Nephron progenitor cell (in vitro differentiated cells): ENCODE data around the gene ADGRD2.

Source experiments
- DNase-seq: peaks from one replicate; pipeline ENCODE4 v3.0.0; 2021
- H3K27ac Mint-ChIP-seq: 2 replicates; pipeline ENCODE4 v1.8.0; 2021; ENCODE audit warnings: mild to moderate bottlenecking, moderate library complexity, mixed read lengths
- H3K27me3 Mint-ChIP-seq: 2 replicates; pipeline ENCODE4 v1.8.0; 2021; ENCODE audit warnings: mild to moderate bottlenecking, low read depth, mixed read lengths; ENCODE audit not compliant: poor library complexity
- H3K36me3 Mint-ChIP-seq: 2 replicates; pipeline ENCODE4 v1.8.0; 2021; ENCODE audit warnings: low read depth, mixed read lengths
- H3K4me1 Mint-ChIP-seq: 2 replicates; pipeline ENCODE4 v1.8.0; 2021; ENCODE audit warnings: mixed read lengths
- H3K4me3 Mint-ChIP-seq: 2 replicates; pipeline ENCODE4 v1.8.0; 2021; ENCODE audit warnings: mild to moderate bottlenecking, moderate library complexity, mixed read lengths
- H3K9me3 Mint-ChIP-seq: 2 replicates; pipeline ENCODE4 v1.8.0; 2021; ENCODE audit warnings: mild to moderate bottlenecking, moderate library complexity, mixed read lengths
- TF ChIP-seq, protein P1 (sequence below): fragments of 200-600 bp; sonication (generic); IDR thresholded peaks from 2 replicates; pipeline ENCODE4 v1.5.0; 2021; ENCODE audit warnings: antibody characterized with exemption

The ADGRD2 gene

GRCh38 chr9:124428751-124429529 lies 21.3 kb upstream of the ADGRD2 start:
- Mint-ChIP-seq H3K4me3 (no peak overlapping the region), H3K27ac (no peak overlapping the region), H3K4me1 (peaks cover under 1% of the 10 kb centered on the region), H3K9me3 (no peaks in the 10 kb centered on the region), H3K36me3 (no peaks in the 10 kb centered on the region), H3K27me3 (peaks cover 24% of the 10 kb centered on the region)
- TF ChIP-seq, protein P1, sequence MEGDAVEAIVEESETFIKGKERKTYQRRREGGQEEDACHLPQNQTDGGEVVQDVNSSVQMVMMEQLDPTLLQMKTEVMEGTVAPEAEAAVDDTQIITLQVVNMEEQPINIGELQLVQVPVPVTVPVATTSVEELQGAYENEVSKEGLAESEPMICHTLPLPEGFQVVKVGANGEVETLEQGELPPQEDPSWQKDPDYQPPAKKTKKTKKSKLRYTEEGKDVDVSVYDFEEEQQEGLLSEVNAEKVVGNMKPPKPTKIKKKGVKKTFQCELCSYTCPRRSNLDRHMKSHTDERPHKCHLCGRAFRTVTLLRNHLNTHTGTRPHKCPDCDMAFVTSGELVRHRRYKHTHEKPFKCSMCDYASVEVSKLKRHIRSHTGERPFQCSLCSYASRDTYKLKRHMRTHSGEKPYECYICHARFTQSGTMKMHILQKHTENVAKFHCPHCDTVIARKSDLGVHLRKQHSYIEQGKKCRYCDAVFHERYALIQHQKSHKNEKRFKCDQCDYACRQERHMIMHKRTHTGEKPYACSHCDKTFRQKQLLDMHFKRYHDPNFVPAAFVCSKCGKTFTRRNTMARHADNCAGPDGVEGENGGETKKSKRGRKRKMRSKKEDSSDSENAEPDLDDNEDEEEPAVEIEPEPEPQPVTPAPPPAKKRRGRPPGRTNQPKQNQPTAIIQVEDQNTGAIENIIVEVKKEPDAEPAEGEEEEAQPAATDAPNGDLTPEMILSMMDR: no peak
- DNase-seq: no peak

- TF ChIP-seq, protein P1: no peak
- no peak for DNase-seq
- H3K9me3 Mint-ChIP-seq: no peaks in the 10 kb centered on the region
- no peaks in the 10 kb centered on the region for H3K36me3 Mint-ChIP-seq
- H3K4me1 Mint-ChIP-seq: no peaks in the 10 kb centered on the region
- no peak overlapping the region for H3K27ac Mint-ChIP-seq
- no peak overlapping the region for H3K4me3 Mint-ChIP-seq
- H3K27me3 Mint-ChIP-seq: peaks cover 25% of the 10 kb centered on the region
Measured at GRCh38 chr9:124429530-124429867, 20.8 kb upstream of the ADGRD2 start.

GRCh38 chr9:124436320-124436719 lies 13.9 kb upstream of the ADGRD2 start:
- TF ChIP-seq, protein P1: no peak
- no peak overlapping the region for H3K4me3 Mint-ChIP-seq
- no peak overlapping the region for H3K27ac Mint-ChIP-seq
- H3K27me3 Mint-ChIP-seq: peaks cover 41% of the 10 kb centered on the region
- no peaks in the 10 kb centered on the region for H3K4me1 Mint-ChIP-seq
- no peak for DNase-seq
- H3K36me3 Mint-ChIP-seq: no peaks in the 10 kb centered on the region
- H3K9me3 Mint-ChIP-seq: no peaks in the 10 kb centered on the region

GRCh38 chr9:124437086-124437485 lies 13.2 kb upstream of the ADGRD2 start:
- Mint-ChIP-seq H3K36me3 (no peaks in the 10 kb centered on the region), H3K27ac (no peak overlapping the region), H3K4me1 (no peaks in the 10 kb centered on the region), H3K9me3 (no peaks in the 10 kb centered on the region), H3K4me3 (no peak overlapping the region), H3K27me3 (peaks cover 40% of the 10 kb centered on the region)
- no peak for DNase-seq
- TF ChIP-seq, protein P1: no peak

GRCh38 chr9:124438091-124438490 lies 12.2 kb upstream of the ADGRD2 start:
- peaks cover 36% of the 10 kb centered on the region for H3K27me3 Mint-ChIP-seq
- no peak overlapping the region for H3K27ac Mint-ChIP-seq
- no peaks in the 10 kb centered on the region for H3K36me3 Mint-ChIP-seq
- H3K4me3 Mint-ChIP-seq: no peak overlapping the region
- no peaks in the 10 kb centered on the region for H3K4me1 Mint-ChIP-seq
- TF ChIP-seq, protein P1: no peak
- DNase-seq: no peak
- no peaks in the 10 kb centered on the region for H3K9me3 Mint-ChIP-seq

DNA sequence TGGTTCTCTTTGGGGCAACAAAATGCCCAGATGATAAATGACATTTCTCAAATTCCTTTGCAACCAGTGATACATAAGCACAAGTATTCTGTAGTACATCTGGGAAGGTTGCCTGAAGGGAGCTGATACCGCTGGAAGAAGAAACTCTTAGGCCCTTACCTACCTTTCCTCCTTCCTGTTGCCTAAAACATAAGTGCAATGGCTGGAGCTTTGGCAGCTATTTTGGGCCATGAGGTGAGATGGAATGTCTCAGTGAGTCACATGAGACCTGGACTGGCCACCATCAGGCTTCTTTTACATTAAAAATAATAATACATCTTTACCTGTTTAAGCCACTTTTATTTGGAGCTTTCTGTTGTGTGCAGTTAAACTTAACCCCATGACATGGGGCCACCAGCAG lies 11.2 kb upstream of the ADGRD2 start:
- Mint-ChIP-seq H3K36me3 (no peaks in the 10 kb centered on the region), H3K27me3 (peaks cover 33% of the 10 kb centered on the region), H3K9me3 (no peaks in the 10 kb centered on the region), H3K4me3 (no peak overlapping the region), H3K27ac (no peak overlapping the region), H3K4me1 (no peaks in the 10 kb centered on the region)
- DNase-seq: no peak
- TF ChIP-seq, protein P1: no peak
